Embryonic facial prominence (tissue), 1 donor: ENCODE results near the gene FLRT3.

Experiments used
- DNase-seq: peaks from one replicate; pipeline ENCODE4 v3.0.0-alpha.2; 2016; ENCODE audit errors: extremely low spot score

FLRT3 gene

DNA sequence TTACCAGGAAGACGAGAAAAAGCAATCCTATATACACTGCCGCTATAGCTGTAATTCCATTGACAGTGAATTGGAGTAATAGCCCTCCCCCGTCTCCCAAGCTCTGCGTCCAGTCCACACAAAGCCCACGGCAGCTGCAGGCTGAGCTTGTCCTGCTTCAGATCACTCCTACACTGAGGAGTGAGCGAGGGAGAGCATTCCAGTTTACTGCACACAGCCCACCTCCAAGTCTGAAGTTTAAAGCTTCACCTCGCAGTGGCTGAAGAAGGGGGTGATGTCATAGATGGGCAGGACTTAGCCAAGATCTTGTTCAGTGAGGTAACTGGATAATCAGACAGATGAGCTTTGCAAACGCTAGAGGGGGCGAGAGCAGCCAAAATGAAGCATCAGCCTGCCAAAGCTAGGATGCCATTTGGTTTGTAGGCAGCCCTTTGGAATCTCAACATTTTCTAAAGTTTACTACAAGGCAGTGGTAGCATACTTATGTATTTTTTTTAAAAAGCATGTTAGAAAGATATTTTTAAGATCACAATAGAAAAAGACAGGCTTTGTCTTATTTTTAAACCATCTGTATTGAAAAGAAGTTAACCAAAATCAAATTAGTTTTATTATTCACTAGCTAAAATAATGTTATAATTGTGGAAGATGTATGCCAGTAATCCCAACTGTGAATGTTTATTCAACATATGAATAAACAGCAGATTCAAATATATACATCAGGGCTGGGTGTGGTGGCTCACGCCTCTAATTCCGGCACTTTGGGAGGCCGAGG, at the start of gene FLRT3:
FLRT3 (minus strand) TSS at position 213 of the 772 bp plus-strand sequence. CDS start 10,106 bp downstream, outside the sequence.
- peak; percentile 98 for DNase-seq

- no peak for DNase-seq
Measured at GRCh38 chr20:14386726-14387125, 49.3 kb upstream of the FLRT3 start.

- DNase-seq: no peak
Measured at GRCh38 chr20:14385176-14385740, 47.8 kb upstream of the FLRT3 start.

GRCh38 chr20:14384416-14385175, 47.2 kb upstream of the FLRT3 start:
- no peak for DNase-seq

DNA sequence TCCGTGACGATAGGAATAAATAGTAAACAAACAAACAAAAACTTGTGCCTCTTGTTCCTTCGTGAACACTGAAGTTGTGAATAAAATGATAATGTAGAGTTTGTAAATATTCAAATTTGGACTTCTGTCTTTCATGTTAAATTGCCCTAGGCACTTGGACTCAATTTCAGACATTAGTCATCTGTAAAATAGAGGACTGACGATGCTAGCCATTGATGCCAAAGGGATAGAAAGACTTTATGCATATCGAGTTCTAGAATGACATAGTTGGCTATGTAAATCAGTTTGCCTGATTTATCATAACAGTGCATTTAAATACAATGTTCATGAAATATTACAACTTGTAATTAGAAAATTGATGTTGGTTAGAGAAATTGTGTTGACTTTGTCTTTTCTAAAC, 45.9 kb upstream of the FLRT3 start:
- DNase-seq: no peak

DNA sequence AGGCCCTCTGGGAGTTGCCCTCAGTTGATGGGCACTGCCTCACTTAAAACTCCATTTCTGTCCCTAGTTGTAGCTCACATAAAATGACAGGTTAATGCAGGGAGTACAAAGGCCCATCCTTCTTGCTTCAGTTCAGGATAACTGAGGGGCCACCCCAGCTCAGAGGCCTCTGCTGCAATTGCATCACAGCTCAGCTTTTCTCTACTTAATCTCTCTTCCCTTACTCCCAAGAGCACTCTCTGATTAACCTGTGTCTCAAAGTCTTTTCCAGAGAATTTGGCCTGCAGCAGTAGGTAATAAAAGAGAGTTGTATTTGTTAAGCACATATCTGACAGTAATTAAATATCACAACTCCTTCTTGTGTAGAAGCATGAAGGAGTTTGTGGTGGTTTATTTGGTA, 40.9 kb upstream of the FLRT3 start:
- DNase-seq: no peak

DNA sequence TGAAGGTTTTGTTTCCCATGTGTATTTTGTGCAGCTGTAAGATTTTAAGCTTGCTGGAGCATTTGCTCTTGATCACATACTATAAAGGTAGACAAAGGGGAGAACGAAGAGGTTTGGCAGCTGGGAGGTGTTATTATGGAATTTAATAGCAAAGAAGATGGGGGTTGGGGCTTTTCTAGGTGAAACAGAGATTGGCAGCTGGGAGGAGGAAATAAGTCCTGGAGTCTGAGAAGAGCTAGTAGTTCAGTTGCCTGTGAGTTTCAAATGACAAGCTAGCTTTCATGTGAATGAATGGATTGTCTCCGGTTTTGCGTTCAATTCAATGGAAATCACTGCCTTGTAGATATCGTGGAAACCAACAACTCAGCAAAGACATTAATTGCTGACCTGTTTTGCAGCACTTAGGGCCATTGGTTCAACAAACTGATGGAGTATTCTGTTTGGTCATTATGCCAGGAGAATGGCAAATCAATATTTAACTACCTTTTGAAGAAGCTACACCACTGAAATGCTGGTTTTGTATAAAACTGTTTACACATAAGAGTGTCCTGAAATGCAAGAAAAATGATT, 38.1 kb upstream of the FLRT3 start:
- no peak for DNase-seq

DNA sequence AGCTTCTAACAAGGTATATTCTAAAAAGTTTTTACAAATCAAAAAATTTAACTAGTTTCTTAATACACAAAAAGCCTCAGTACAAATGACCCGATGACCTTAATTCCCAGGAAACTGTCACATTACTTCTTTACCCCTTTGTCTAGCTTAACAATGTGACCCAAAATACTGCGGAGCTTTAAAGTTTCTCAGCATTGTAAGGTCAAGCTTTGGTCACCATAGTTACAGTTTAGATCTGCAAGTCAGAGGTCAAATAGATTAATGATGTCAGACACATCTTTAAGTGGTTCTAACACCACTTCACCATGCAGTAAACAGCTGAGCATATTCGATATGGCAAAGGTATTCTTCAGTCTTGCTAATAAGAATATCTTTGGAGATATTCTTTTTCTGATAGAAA, 36.8 kb upstream of the FLRT3 start:
- no peak for DNase-seq

GRCh38 chr20:14361509-14362345, 24.3 kb upstream of the FLRT3 start:
- DNase-seq: no peak

GRCh38 chr20:14360416-14360815, 23.0 kb upstream of the FLRT3 start:
- no peak for DNase-seq

DNA sequence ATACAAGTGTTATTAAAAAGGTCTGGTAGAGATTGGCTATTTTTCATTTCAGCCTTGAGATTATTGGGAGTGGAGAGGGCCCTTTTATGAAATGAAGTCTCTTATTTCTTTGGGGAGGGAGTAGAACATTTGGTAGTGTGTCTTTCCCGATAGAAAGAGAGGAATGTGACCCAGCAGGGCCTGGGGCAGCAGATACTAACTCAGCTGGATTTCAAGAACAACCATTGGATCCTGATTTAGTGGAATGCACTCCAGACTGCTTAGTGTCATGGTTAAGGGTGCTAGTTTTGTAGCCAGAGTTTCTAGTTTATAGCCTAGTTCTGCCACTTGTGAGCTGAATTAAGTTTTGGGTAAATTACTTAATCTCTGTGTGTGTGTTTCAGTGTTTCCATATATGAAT, 18.4 kb upstream of the FLRT3 start:
- no peak for DNase-seq

DNA sequence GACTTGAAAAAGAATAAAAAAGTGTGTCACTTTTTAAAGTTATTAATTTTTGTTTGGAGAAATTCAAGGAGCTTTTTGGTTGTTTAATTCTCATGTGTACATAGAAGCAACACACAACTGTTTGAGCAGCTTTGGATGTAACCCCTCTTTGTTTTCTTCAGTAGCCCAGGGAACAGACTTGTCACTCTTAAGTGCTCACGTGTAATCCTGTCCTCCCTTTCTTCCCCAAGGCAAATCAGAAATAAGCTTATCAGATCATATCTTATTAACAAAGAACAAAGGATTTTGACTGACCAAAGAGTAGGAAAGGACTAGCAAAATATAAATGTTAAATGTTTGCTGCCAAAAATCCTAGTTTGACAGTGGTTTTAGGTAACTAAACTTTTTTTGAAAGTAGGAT, 7.3 kb upstream of the FLRT3 start:
- no peak for DNase-seq

GRCh38 chr20:14343491-14344065, 6.2 kb upstream of the FLRT3 start:
- no peak for DNase-seq

GRCh38 chr20:14342918-14343317, 5.5 kb upstream of the FLRT3 start:
- DNase-seq: no peak

DNA sequence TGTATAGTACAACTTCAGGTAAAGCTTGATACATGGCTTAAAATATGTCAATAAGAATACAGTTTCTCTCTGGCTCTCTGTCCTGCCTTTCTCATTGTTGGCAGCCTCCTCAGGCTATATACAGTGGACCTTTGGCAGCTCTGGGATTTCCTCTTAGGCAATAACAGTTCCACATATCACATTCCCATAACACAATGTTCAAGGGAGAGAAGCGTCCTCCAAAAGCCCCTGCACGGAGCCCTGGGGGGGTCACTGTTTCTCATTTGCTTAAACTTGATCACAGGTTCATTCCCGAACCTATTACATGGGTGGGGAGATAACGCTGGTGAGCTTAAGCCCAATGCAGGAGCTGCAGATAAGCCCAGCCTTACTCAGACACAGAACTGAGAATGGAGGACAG, 4.4 kb upstream of the FLRT3 start:
- no peak for DNase-seq

DNA sequence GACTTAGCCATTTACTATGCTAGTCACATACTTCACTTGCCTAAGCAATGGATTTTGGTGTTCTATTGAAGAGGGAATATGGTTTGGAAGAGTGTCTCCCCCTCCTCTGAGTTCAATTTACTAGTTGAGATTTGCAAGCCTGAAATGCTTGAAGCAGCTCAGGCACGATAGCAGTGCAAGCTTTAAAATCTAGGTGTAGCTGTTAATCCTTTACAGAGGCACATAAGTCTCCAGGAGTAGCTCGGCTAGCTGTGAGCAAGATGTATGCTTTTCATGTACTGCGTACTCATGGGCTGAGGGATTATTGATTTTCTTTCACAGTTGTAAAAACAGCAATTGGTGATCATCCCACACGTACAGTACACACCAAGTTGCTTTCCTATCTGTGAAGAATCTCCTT, 726 bp downstream of the FLRT3 start:
- DNase-seq: no peak

- no peak for DNase-seq
Measured at GRCh38 chr20:14335052-14335451, 2.4 kb downstream of the FLRT3 start.

GRCh38 chr20:14334306-14334930, 3.0 kb downstream of the FLRT3 start:
- peak; percentile 85 for DNase-seq

GRCh38 chr20:14333721-14334120, 3.7 kb downstream of the FLRT3 start:
- no peak for DNase-seq

GRCh38 chr20:14332866-14333265, 4.5 kb downstream of the FLRT3 start:
- no peak for DNase-seq

DNA sequence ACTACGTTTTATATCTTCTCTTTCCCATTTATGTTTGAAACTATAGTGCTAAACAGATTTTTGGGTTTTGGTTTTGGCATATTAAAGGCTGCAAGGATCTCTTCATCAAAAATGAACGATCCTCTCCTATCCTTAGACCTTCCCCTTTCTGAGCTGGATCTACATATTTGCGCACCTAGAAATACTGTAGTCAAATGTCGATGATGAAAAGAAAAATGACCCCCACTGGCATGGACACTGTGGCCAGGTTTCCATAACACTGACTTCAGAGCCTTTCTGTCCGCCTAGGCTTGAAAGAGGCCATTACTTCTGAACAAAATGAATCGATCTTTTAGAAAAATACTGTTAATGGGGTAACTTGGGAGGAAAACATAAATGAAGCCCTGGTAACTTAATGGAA, 5.8 kb downstream of the FLRT3 start:
- DNase-seq: no peak
